Activated naive CD8-positive, alpha-beta T cell treated with anti-CD3 and anti-CD28 coated beads, Interleukin-2, amount 50 U/mL, for 24 hours (primary cell): ENCODE results near the gene POP4.
"Not testable (repeated sequence)": the region's sequence is repeated elsewhere in the genome, so short reads cannot be mapped to it uniquely, and the experiment has no call there.

Experiments
- ATAC-seq: fragments of 150-1000 bp; cut with Tn5 transposase; one replicate; pipeline ENCODE4 v1.10.0; 2021
- DNase-seq: peaks from one replicate; pipeline ENCODE4 v3.0.0; 2021
- H3K27ac Mint-ChIP-seq: one replicate; pipeline ENCODE4 v1.8.0; 2021; ENCODE audit warnings: mild to moderate bottlenecking, mixed read lengths
- H3K27me3 Mint-ChIP-seq: one replicate; pipeline ENCODE4 v1.8.0; 2021; ENCODE audit warnings: mixed read lengths
- H3K36me3 Mint-ChIP-seq: one replicate; pipeline ENCODE4 v1.8.0; 2021; ENCODE audit warnings: low read depth, mixed read lengths
- H3K4me1 Mint-ChIP-seq: one replicate; pipeline ENCODE4 v1.8.0; 2021; ENCODE audit warnings: mixed read lengths
- H3K4me3 Mint-ChIP-seq: one replicate; pipeline ENCODE4 v1.8.0; 2021; ENCODE audit warnings: mild to moderate bottlenecking, moderate library complexity, mixed read lengths
- H3K9me3 Mint-ChIP-seq: one replicate; pipeline ENCODE4 v1.8.0; 2021; ENCODE audit warnings: mixed read lengths

POP4 gene

GRCh38 chr19:29626386-29626785 is 20.3 kb downstream of the POP4 start:
- Mint-ChIP-seq H3K4me3 (no peak overlapping the region), H3K36me3 (no peaks in the 10 kb centered on the region), H3K4me1 (peaks cover 39% of the 10 kb centered on the region), H3K27ac (no peak overlapping the region), H3K27me3 (no peaks in the 10 kb centered on the region), H3K9me3 (no peaks in the 10 kb centered on the region)
- DNase-seq = no peak
- ATAC-seq = no peak

- DNase-seq, ATAC-seq, H3K27me3 Mint-ChIP-seq, H3K9me3 Mint-ChIP-seq, H3K4me3 Mint-ChIP-seq, H3K36me3 Mint-ChIP-seq, H3K27ac Mint-ChIP-seq: not testable (repeated sequence)
- peaks cover 35% of the 10 kb centered on the region for H3K4me1 Mint-ChIP-seq
These were observed 20.7 kb downstream of the POP4 start for GRCh38 chr19:29626832-29627231.

GRCh38 chr19:29628661-29629385 is 22.7 kb downstream of the POP4 start:
- no peaks in the 10 kb centered on the region for H3K36me3 Mint-ChIP-seq
- no peaks in the 10 kb centered on the region for H3K9me3 Mint-ChIP-seq
- no peak for ATAC-seq
- no peak overlapping the region for H3K4me3 Mint-ChIP-seq
- H3K4me1 Mint-ChIP-seq = peaks cover 15% of the 10 kb centered on the region
- no peak overlapping the region for H3K27ac Mint-ChIP-seq
- no peaks in the 10 kb centered on the region for H3K27me3 Mint-ChIP-seq
- DNase-seq = no peak

- Mint-ChIP-seq H3K27ac (no peak overlapping the region), H3K36me3 (no peaks in the 10 kb centered on the region), H3K4me1 (peaks cover 5% of the 10 kb centered on the region), H3K9me3 (no peaks in the 10 kb centered on the region), H3K27me3 (no peaks in the 10 kb centered on the region), H3K4me3 (no peak overlapping the region)
- DNase-seq (no peak), ATAC-seq (no peak)
These were observed 23.9 kb downstream of the POP4 start for GRCh38 chr19:29629836-29630534.

GRCh38 chr19:29630655-29631054 is 24.6 kb downstream of the POP4 start:
- no peak for DNase-seq
- Mint-ChIP-seq H3K4me3 (no peak overlapping the region), H3K27me3 (no peaks in the 10 kb centered on the region), H3K4me1 (peaks cover 2% of the 10 kb centered on the region), H3K9me3 (no peaks in the 10 kb centered on the region), H3K27ac (no peak overlapping the region), H3K36me3 (no peaks in the 10 kb centered on the region)
- no peak for ATAC-seq

- H3K4me3 Mint-ChIP-seq = no peak overlapping the region
- H3K36me3 Mint-ChIP-seq = no peaks in the 10 kb centered on the region
- H3K9me3 Mint-ChIP-seq = no peaks in the 10 kb centered on the region
- ATAC-seq = no peak
- no peak overlapping the region for H3K27ac Mint-ChIP-seq
- peaks cover 2% of the 10 kb centered on the region for H3K4me1 Mint-ChIP-seq
- DNase-seq = no peak
- no peaks in the 10 kb centered on the region for H3K27me3 Mint-ChIP-seq
These were observed 25.4 kb downstream of the POP4 start for GRCh38 chr19:29631450-29631849.

- Mint-ChIP-seq H3K36me3 (no peaks in the 10 kb centered on the region), H3K4me3 (no peak overlapping the region), H3K4me1 (no peaks in the 10 kb centered on the region), H3K9me3 (no peaks in the 10 kb centered on the region), H3K27me3 (no peaks in the 10 kb centered on the region), H3K27ac (no peak overlapping the region)
- ATAC-seq (no peak), DNase-seq (no peak)
These were observed 27.9 kb downstream of the POP4 start for GRCh38 chr19:29634002-29634401.

- ATAC-seq = no peak
These were observed 28.5 kb downstream of the POP4 start for GRCh38 chr19:29634423-29635130.

GRCh38 chr19:29635963-29636362 is 29.9 kb downstream of the POP4 start:
- Mint-ChIP-seq H3K4me1 (no peaks in the 10 kb centered on the region), H3K27ac (no peak overlapping the region), H3K27me3 (no peaks in the 10 kb centered on the region), H3K4me3 (no peak overlapping the region), H3K9me3 (no peaks in the 10 kb centered on the region), H3K36me3 (no peaks in the 10 kb centered on the region)
- DNase-seq (no peak), ATAC-seq (no peak)

More at GRCh38 chr19:29634423-29635130, 28.5 kb downstream of the POP4 start:
- no peak overlapping the region for H3K4me3 Mint-ChIP-seq
- H3K27ac Mint-ChIP-seq = no peak overlapping the region
- H3K27me3 Mint-ChIP-seq = no peaks in the 10 kb centered on the region
- no peaks in the 10 kb centered on the region for H3K36me3 Mint-ChIP-seq
- no peaks in the 10 kb centered on the region for H3K4me1 Mint-ChIP-seq
- no peaks in the 10 kb centered on the region for H3K9me3 Mint-ChIP-seq
- DNase-seq = no peak

- Mint-ChIP-seq H3K4me3 (no peak overlapping the region), H3K4me1 (no peaks in the 10 kb centered on the region), H3K27ac (no peak overlapping the region), H3K9me3 (no peaks in the 10 kb centered on the region), H3K27me3 (no peaks in the 10 kb centered on the region), H3K36me3 (no peaks in the 10 kb centered on the region)
- ATAC-seq (no peak), DNase-seq (no peak)
These were observed 30.7 kb downstream of the POP4 start for GRCh38 chr19:29636553-29637360.

GRCh38 chr19:29639086-29639485 is 33.0 kb downstream of the POP4 start:
- Mint-ChIP-seq H3K4me3 (no peak overlapping the region), H3K27me3 (no peaks in the 10 kb centered on the region), H3K36me3 (no peaks in the 10 kb centered on the region), H3K27ac (no peak overlapping the region), H3K9me3 (no peaks in the 10 kb centered on the region), H3K4me1 (no peaks in the 10 kb centered on the region)
- DNase-seq = no peak
- no peak for ATAC-seq

- Mint-ChIP-seq H3K4me1 (peaks cover under 1% of the 10 kb centered on the region), H3K4me3 (no peak overlapping the region), H3K36me3 (no peaks in the 10 kb centered on the region), H3K27me3 (no peaks in the 10 kb centered on the region), H3K9me3 (no peaks in the 10 kb centered on the region), H3K27ac (no peak overlapping the region)
- ATAC-seq = no peak
- DNase-seq = no peak
These were observed 34.1 kb downstream of the POP4 start for GRCh38 chr19:29640231-29640630.

- no peaks in the 10 kb centered on the region for H3K36me3 Mint-ChIP-seq
- H3K4me3 Mint-ChIP-seq = no peak overlapping the region
- H3K27me3 Mint-ChIP-seq = no peaks in the 10 kb centered on the region
- no peak for DNase-seq
- ATAC-seq = no peak
- H3K9me3 Mint-ChIP-seq = no peaks in the 10 kb centered on the region
- H3K4me1 Mint-ChIP-seq = peaks cover 13% of the 10 kb centered on the region
- H3K27ac Mint-ChIP-seq = no peak overlapping the region
These were observed 35.5 kb downstream of the POP4 start for GRCh38 chr19:29641597-29641996.

GRCh38 chr19:29643361-29643935 is 37.4 kb downstream of the POP4 start:
- H3K27me3 Mint-ChIP-seq = no peaks in the 10 kb centered on the region

More at GRCh38 chr19:29643361-29643935, 37.4 kb downstream of the POP4 start:
- H3K4me3 Mint-ChIP-seq = no peak overlapping the region
- no peak overlapping the region for H3K27ac Mint-ChIP-seq
- H3K4me1 Mint-ChIP-seq = peaks cover 13% of the 10 kb centered on the region
- H3K9me3 Mint-ChIP-seq = no peaks in the 10 kb centered on the region
- ATAC-seq (no peak), DNase-seq (no peak)
- no peaks in the 10 kb centered on the region for H3K36me3 Mint-ChIP-seq
